DND-41 (cell line): Measurements from ENCODE around the gene AHR.

Source experiments
- ATAC-seq: fragments of 200-7000 bp; cut with Tn5 transposase; 3 replicates; pipeline ENCODE4 v1.9.1; 2021; ENCODE audit warnings: low read depth; ENCODE audit not compliant: insufficient read depth
- DNase-seq: peaks from one replicate; pipeline ENCODE4 v3.0.0-alpha.2; 2020
- H2AFZ ChIP-seq: 2 replicates; pipeline ENCODE4 v1.6.0; 2012; ENCODE audit warnings: low read depth, low read length
- H3K27ac ChIP-seq: 2 replicates; pipeline ENCODE4 v1.5.1; 2012; ENCODE audit warnings: low read length, inconsistent platforms
- H3K27me3 ChIP-seq: fragments of 200-600 bp; sonication (generic); 2 replicates; pipeline ENCODE4 v1.6.0; 2012; ENCODE audit warnings: low read length, mild to moderate bottlenecking, inconsistent platforms; ENCODE audit not compliant: insufficient read depth, poor library complexity
- H3K36me3 ChIP-seq: 2 replicates; pipeline ENCODE4 v1.5.1; 2012; ENCODE audit warnings: low read length, inconsistent platforms; ENCODE audit not compliant: insufficient read depth
- H3K4me1 ChIP-seq: 2 replicates; pipeline ENCODE4 v1.5.1; 2012; ENCODE audit warnings: mild to moderate bottlenecking, low read length; ENCODE audit not compliant: insufficient read depth
- H3K4me2 ChIP-seq: 2 replicates; pipeline ENCODE4 v1.6.0; 2012; ENCODE audit warnings: mild to moderate bottlenecking, moderate library complexity, low read length, inconsistent platforms; ENCODE audit not compliant: insufficient read depth
- H3K4me3 ChIP-seq, 2 experiments: fragments of 200-600 bp in 1 of 2; shearing (Covaris generic) in 1 of 2; 2 replicates each; pipeline ENCODE4 v1.5.1; 2012 to 2016; ENCODE audit warnings: inconsistent platforms in 2 of 2, low read length in 2 of 2, mild to moderate bottlenecking in 2 of 2, low read depth in 1 of 2, moderate library complexity in 1 of 2
- H3K79me2 ChIP-seq: 2 replicates; pipeline ENCODE4 v1.6.0; 2012; ENCODE audit warnings: low read length, inconsistent platforms; ENCODE audit not compliant: insufficient read depth
- H3K9ac ChIP-seq: 2 replicates; pipeline ENCODE4 v1.6.0; 2012; ENCODE audit warnings: low read depth, mild to moderate bottlenecking, inconsistent platforms, low read length, moderate library complexity
- H3K9me3 ChIP-seq: 2 replicates; pipeline ENCODE4 v1.5.1; 2012; ENCODE audit warnings: low read length, moderate library complexity, mild to moderate bottlenecking, inconsistent platforms; ENCODE audit not compliant: insufficient read depth, severe bottlenecking
- H4K20me1 ChIP-seq: 2 replicates; pipeline ENCODE4 v1.6.0; 2012; ENCODE audit warnings: low read length; ENCODE audit not compliant: insufficient read depth
- CTCF ChIP-seq: IDR thresholded peaks from 2 replicates; pipeline ENCODE4 v1.5.1; 2012; ENCODE audit warnings: borderline replicate concordance, low read length, moderate library complexity, mild to moderate bottlenecking; ENCODE audit not compliant: poor library complexity, severe bottlenecking; ENCODE audit errors: extremely low read depth
- EZH2 ChIP-seq: IDR thresholded peaks from 3 replicates; pipeline ENCODE4 v1.6.1; 2012; ENCODE audit warnings: borderline replicate concordance, low read depth, mild to moderate bottlenecking, moderate library complexity, low read length, inconsistent platforms; ENCODE audit not compliant: severe bottlenecking

AHR gene

GRCh38 chr7:17367502-17367901, 69.0 kb downstream of the AHR start:
- no peak overlapping the region for H2AFZ ChIP-seq
- H4K20me1 ChIP-seq, result no peaks in the 10 kb centered on the region
- H3K4me3 ChIP-seq, result no peak overlapping the region
- ATAC-seq (no peak), DNase-seq (no peak)
- H3K9me3 ChIP-seq, result peaks cover 1% of the 10 kb centered on the region
- no peaks in the 10 kb centered on the region for H3K36me3 ChIP-seq
- no peak overlapping the region for H3K9ac ChIP-seq
- H3K4me1 ChIP-seq, result no peaks in the 10 kb centered on the region
- H3K27ac ChIP-seq, result no peak overlapping the region
- no peaks in the 10 kb centered on the region for H3K79me2 ChIP-seq
- H3K27me3 ChIP-seq, result no peaks in the 10 kb centered on the region
- TF ChIP-seq EZH2 (no peak), CTCF (no peak)
- no peak overlapping the region for H3K4me2 ChIP-seq

- no peak overlapping the region for H3K4me3 ChIP-seq
- no peaks in the 10 kb centered on the region for H4K20me1 ChIP-seq
- DNase-seq (no peak), ATAC-seq (no peak)
- H2AFZ ChIP-seq, result no peak overlapping the region
- no peaks in the 10 kb centered on the region for H3K79me2 ChIP-seq
- H3K36me3 ChIP-seq, result no peaks in the 10 kb centered on the region
- H3K9ac ChIP-seq, result no peak overlapping the region
- H3K27me3 ChIP-seq, result no peaks in the 10 kb centered on the region
- H3K4me1 ChIP-seq, result no peaks in the 10 kb centered on the region
- no peaks in the 10 kb centered on the region for H3K9me3 ChIP-seq
- no peak overlapping the region for H3K27ac ChIP-seq
- no peak overlapping the region for H3K4me2 ChIP-seq
- TF ChIP-seq CTCF (no peak), EZH2 (no peak)
Measured at GRCh38 chr7:17368856-17369524, 70.5 kb downstream of the AHR start.

- DNase-seq, result no peak
- no peak overlapping the region for H2AFZ ChIP-seq
- H3K4me3 ChIP-seq, result no peak overlapping the region
- H3K9ac ChIP-seq, result no peak overlapping the region
- no peak overlapping the region for H3K4me2 ChIP-seq
- no peak overlapping the region for H3K27ac ChIP-seq
- H3K9me3 ChIP-seq, result no peaks in the 10 kb centered on the region
- H3K79me2 ChIP-seq, result no peaks in the 10 kb centered on the region
- H4K20me1 ChIP-seq, result no peaks in the 10 kb centered on the region
- no peak for ATAC-seq
- H3K4me1 ChIP-seq, result no peaks in the 10 kb centered on the region
- no peaks in the 10 kb centered on the region for H3K36me3 ChIP-seq
- H3K27me3 ChIP-seq, result no peaks in the 10 kb centered on the region
- no peak for TF ChIP-seq CTCF
- TF ChIP-seq EZH2, result no peak
Measured at GRCh38 chr7:17369691-17370426, 71.4 kb downstream of the AHR start.
